Heart left ventricle (tissue), 13 donors: ENCODE results near the gene PRR5L.

Source experiments
- POLR2A ChIP-seq, 2 donors: fragments of 450-650 bp; IDR thresholded peaks; one replicate each; pipeline ENCODE4 v1.6.1; 2017; ENCODE audit warnings: antibody characterized with exemption in 2 of 2, mild to moderate bottlenecking in 2 of 2, moderate library complexity in 2 of 2
- TF ChIP-seq, protein P1 (sequence below), 12 donors: fragments of 200-600 bp; sonication (generic) in 4 of 12; IDR thresholded peaks; one replicate each; pipeline versions ENCODE4 v1.5.0 to v1.8.0; 2018 to 2022; ENCODE audit warnings: antibody characterized with exemption in 12 of 12, mild to moderate bottlenecking in 5 of 12
- donor health status: ischemic (EF 13 %, LVEDD 7.1; RV severe dilation, severe dysfunction).
- donor health status: DM: no; HTN: yes; CAD: no.
- donor health status: DM: no; HTN: no; CAD: no.
- donor health status: ischemic (EF 25% LVEDD 6.9; RV normal size, moderate dysfunction).
- donor health status: ischemic (EF 25% LVEDD 5.7; RV mildly dilated, moderate dysfunction).
- donor health status: ischemic (EF 35%, LVEDD 5.7; RV mildly dilated, moderate dysfunction).
- donor health status: nonischemic (EF 11% LVEDD 7.7; RV severe dilation, severe dysfunction).
- donor health status: DM: yes; HTN: yes; CAD: no.
- donor health status: PGD.
- donor health status: ischemic (EF 29% LVEDD 5.4; RV normal size, mild dysfunction).
- donor health status: nonischemic (EF 23%, LVEDD 6.1; RV moderate dilation, normal function).

- TF ChIP-seq POLR2A (IDR thresholded peaks at IDR 0.05) = no peak
- TF ChIP-seq, protein P1, sequence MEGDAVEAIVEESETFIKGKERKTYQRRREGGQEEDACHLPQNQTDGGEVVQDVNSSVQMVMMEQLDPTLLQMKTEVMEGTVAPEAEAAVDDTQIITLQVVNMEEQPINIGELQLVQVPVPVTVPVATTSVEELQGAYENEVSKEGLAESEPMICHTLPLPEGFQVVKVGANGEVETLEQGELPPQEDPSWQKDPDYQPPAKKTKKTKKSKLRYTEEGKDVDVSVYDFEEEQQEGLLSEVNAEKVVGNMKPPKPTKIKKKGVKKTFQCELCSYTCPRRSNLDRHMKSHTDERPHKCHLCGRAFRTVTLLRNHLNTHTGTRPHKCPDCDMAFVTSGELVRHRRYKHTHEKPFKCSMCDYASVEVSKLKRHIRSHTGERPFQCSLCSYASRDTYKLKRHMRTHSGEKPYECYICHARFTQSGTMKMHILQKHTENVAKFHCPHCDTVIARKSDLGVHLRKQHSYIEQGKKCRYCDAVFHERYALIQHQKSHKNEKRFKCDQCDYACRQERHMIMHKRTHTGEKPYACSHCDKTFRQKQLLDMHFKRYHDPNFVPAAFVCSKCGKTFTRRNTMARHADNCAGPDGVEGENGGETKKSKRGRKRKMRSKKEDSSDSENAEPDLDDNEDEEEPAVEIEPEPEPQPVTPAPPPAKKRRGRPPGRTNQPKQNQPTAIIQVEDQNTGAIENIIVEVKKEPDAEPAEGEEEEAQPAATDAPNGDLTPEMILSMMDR (IDR thresholded peaks at IDR 0.05) = no peak
Measured at GRCh38 chr11:36350137-36350513, 54.0 kb downstream of the PRR5L start.
